Nephron progenitor cell (in vitro differentiated cells): ENCODE data around the gene TTLL5.

Experiments used
- DNase-seq: peaks from one replicate; pipeline ENCODE4 v3.0.0; 2021
- H3K27ac Mint-ChIP-seq: 2 replicates; pipeline ENCODE4 v1.8.0; 2021; ENCODE audit warnings: mild to moderate bottlenecking, moderate library complexity, mixed read lengths
- H3K27me3 Mint-ChIP-seq: 2 replicates; pipeline ENCODE4 v1.8.0; 2021; ENCODE audit warnings: mild to moderate bottlenecking, low read depth, mixed read lengths; ENCODE audit not compliant: poor library complexity
- H3K36me3 Mint-ChIP-seq: 2 replicates; pipeline ENCODE4 v1.8.0; 2021; ENCODE audit warnings: low read depth, mixed read lengths
- H3K4me1 Mint-ChIP-seq: 2 replicates; pipeline ENCODE4 v1.8.0; 2021; ENCODE audit warnings: mixed read lengths
- H3K4me3 Mint-ChIP-seq: 2 replicates; pipeline ENCODE4 v1.8.0; 2021; ENCODE audit warnings: mild to moderate bottlenecking, moderate library complexity, mixed read lengths
- H3K9me3 Mint-ChIP-seq: 2 replicates; pipeline ENCODE4 v1.8.0; 2021; ENCODE audit warnings: mild to moderate bottlenecking, moderate library complexity, mixed read lengths
- TF ChIP-seq, protein P1 (sequence below): fragments of 200-600 bp; sonication (generic); IDR thresholded peaks from 2 replicates; pipeline ENCODE4 v1.5.0; 2021; ENCODE audit warnings: antibody characterized with exemption

TTLL5 gene

GRCh38 chr14:75884198-75884611 lies 223.2 kb downstream of the TTLL5 start:
- no peaks in the 10 kb centered on the region for H3K27me3 Mint-ChIP-seq
- no peak for DNase-seq
- H3K27ac Mint-ChIP-seq: no peak overlapping the region
- no peaks in the 10 kb centered on the region for H3K9me3 Mint-ChIP-seq
- TF ChIP-seq, protein P1, sequence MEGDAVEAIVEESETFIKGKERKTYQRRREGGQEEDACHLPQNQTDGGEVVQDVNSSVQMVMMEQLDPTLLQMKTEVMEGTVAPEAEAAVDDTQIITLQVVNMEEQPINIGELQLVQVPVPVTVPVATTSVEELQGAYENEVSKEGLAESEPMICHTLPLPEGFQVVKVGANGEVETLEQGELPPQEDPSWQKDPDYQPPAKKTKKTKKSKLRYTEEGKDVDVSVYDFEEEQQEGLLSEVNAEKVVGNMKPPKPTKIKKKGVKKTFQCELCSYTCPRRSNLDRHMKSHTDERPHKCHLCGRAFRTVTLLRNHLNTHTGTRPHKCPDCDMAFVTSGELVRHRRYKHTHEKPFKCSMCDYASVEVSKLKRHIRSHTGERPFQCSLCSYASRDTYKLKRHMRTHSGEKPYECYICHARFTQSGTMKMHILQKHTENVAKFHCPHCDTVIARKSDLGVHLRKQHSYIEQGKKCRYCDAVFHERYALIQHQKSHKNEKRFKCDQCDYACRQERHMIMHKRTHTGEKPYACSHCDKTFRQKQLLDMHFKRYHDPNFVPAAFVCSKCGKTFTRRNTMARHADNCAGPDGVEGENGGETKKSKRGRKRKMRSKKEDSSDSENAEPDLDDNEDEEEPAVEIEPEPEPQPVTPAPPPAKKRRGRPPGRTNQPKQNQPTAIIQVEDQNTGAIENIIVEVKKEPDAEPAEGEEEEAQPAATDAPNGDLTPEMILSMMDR: no peak
- no peak overlapping the region for H3K4me3 Mint-ChIP-seq
- peaks cover 34% of the 10 kb centered on the region for H3K36me3 Mint-ChIP-seq
- peaks cover 10% of the 10 kb centered on the region for H3K4me1 Mint-ChIP-seq

DNA sequence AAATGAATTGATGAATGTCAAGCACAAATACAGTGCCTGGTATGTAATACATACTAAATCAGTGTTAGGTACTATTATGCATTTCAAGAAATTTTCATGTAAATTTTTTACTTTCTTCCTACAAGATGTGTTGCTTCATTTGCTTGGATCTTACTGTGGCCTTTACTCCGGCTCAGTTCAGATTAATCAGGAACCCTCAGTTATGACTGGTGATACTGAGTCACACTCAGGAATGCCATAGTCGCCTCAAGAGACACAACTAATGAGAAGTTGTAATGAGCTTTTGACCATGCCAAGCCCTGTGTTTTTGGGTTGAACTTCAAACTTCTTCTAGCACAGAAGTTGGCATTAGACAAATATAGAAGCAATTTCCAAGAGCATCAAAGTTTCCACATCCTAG lies 224.8 kb downstream of the TTLL5 start:
- Mint-ChIP-seq H3K36me3 (peaks cover 40% of the 10 kb centered on the region), H3K27ac (no peak overlapping the region), H3K4me3 (no peak overlapping the region), H3K27me3 (peaks cover 3% of the 10 kb centered on the region), H3K4me1 (peaks cover 10% of the 10 kb centered on the region), H3K9me3 (no peaks in the 10 kb centered on the region)
- TF ChIP-seq, protein P1: no peak
- no peak for DNase-seq

DNA sequence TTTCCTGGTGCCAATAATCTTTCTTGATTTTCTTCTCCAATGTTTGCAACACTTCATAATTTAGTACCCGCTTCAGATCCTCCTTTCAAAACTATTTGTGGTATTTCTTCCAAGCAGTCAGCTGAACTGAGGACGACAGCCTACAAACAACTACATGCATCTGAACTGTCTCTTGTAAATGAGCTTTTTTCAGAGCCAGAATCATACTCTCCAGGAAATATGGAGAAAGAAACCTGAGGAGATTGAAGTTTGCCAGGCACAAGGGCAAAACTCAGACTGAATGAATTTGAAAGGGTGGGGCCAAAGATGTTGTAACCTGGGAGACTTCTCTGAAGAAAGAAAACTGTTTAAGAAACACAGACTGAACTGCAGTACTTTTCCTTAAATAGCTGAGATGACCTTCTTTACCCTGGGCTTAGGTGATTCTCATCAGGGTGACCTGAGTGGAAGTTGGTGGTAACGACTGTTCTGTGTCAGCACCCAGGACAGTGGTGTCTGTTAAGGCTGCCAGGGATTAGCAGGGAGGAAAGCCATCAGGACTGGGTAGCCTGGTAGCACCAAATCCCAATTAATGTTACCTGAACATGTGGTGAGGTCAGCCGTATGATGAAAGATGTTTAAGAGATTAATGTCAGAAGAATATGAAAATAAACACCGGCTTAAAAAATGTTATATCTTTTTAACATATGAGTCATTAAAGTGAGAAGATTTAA lies 225.7 kb downstream of the TTLL5 start:
- peak overlapping the region; percentile 7 for H3K27ac Mint-ChIP-seq
- DNase-seq: no peak
- TF ChIP-seq, protein P1: no peak
- H3K4me3 Mint-ChIP-seq: no peak overlapping the region
- H3K27me3 Mint-ChIP-seq: peaks cover 3% of the 10 kb centered on the region
- peaks cover 47% of the 10 kb centered on the region for H3K36me3 Mint-ChIP-seq
- H3K4me1 Mint-ChIP-seq: peaks cover 10% of the 10 kb centered on the region
- no peaks in the 10 kb centered on the region for H3K9me3 Mint-ChIP-seq

DNA sequence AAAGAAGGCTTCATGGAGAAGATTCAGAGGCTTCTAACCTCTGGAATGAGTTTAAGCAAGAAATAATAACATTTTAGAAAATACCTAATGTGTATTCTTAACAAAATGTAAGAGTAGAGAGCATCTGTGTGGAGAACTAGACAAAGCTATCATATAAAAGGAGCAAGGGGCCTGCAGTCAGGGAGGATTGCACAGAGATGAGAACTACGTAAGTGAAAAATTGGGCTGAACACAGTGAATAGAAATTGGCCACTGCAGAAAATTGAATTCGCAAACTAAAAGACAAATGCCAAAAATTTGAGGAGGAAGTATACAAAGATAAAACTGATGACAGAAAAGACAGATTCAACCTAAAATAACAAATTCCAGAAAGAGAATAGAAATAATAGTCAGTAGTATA lies 227.9 kb downstream of the TTLL5 start:
- Mint-ChIP-seq H3K27ac (no peak overlapping the region), H3K4me1 (peaks cover 10% of the 10 kb centered on the region), H3K36me3 (peaks cover 41% of the 10 kb centered on the region), H3K27me3 (peaks cover 3% of the 10 kb centered on the region), H3K9me3 (no peaks in the 10 kb centered on the region), H3K4me3 (no peak overlapping the region)
- TF ChIP-seq, protein P1: no peak
- no peak for DNase-seq

DNA sequence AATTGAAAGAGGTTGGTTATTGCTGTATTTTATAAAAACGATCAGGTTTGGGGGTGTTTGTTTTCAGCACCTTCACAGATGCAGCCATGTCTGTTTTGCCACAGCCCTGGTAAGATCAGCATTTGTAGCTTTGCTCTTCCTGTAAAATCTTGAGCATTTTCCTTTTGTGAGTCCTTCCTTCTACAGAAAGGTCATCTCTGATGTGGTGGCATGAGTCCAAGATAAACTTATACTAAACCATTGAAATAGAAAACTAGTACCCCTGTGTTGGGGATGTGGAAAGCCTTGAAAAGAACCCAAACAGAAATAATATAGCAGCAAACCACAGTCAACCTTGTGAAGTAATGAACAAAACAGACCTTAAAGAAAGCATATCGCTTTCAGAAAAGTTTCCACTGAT lies 235.3 kb downstream of the TTLL5 start:
- Mint-ChIP-seq H3K4me3 (no peak overlapping the region), H3K27ac (no peak overlapping the region), H3K4me1 (no peaks in the 10 kb centered on the region), H3K9me3 (no peaks in the 10 kb centered on the region), H3K36me3 (peaks cover 13% of the 10 kb centered on the region), H3K27me3 (no peaks in the 10 kb centered on the region)
- TF ChIP-seq, protein P1: no peak
- no peak for DNase-seq

DNA sequence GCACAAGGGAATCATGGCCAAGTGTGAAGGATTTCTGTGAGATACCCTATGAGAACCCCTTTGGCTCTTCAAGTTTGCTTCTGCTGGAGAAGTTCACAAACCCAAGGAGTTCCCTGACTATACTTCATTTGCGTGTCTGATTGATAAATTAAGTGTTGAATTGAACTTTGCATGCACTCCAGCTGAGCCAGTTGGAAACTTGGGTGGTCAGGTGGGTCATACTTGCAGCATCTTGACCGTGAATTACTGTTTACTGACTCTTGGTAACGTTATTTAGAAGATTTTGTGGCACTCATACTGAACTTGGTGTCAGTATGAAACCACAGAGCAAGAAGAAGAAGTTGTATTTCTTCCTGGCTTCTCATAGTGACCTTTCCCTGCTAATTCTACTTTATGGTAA lies 243.3 kb downstream of the TTLL5 start:
- no peak overlapping the region for H3K4me3 Mint-ChIP-seq
- DNase-seq: no peak
- no peak overlapping the region for H3K27ac Mint-ChIP-seq
- H3K36me3 Mint-ChIP-seq: no peaks in the 10 kb centered on the region
- no peaks in the 10 kb centered on the region for H3K9me3 Mint-ChIP-seq
- peaks cover 23% of the 10 kb centered on the region for H3K4me1 Mint-ChIP-seq
- TF ChIP-seq, protein P1: no peak
- H3K27me3 Mint-ChIP-seq: no peaks in the 10 kb centered on the region
